ELR (cell line): ENCODE results near the gene ATE1.
"Not testable (repeated sequence)": the region's sequence is repeated elsewhere in the genome, so short reads cannot be mapped to it uniquely, and the experiment has no call there.

Source experiments
- DNase-seq: peaks from one replicate; pipeline ENCODE4 v3.0.0-alpha.2; 2015; ENCODE audit warnings: low read depth

The ATE1 gene

DNA sequence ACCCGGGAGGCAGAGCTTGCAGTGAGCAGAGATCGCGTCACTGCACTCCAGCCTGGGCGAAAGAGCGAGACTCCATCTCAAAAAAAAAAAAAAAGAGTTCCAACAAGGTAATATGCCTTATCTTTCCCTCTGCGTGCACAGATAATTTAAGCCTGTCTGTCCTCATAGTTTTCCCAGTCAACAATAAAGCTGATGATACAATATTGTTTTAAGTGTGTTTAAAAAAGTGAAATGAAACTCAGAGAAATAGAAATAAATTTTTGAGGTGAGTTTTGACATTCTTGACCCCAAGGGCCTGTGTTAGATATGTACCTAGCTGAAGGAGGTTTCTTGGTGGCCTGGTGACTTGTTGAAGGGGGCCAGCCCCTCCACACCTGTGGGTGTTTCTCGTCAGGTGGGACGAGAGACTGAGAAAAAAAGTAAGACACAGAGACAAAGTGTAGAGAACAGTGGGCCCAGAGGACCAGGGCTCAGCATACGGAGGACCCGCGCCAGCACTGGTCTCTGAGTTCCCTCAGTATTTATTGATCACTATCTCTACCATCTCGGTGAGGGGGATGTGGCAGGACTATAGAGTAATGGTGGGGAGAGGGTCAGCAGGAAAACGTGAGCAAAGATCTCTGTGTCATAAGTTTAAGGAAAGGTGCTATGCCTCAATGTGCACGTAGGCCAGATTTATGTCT is 1.9 kb upstream of the ATE1 start:
- not testable (repeated sequence) for DNase-seq

DNA sequence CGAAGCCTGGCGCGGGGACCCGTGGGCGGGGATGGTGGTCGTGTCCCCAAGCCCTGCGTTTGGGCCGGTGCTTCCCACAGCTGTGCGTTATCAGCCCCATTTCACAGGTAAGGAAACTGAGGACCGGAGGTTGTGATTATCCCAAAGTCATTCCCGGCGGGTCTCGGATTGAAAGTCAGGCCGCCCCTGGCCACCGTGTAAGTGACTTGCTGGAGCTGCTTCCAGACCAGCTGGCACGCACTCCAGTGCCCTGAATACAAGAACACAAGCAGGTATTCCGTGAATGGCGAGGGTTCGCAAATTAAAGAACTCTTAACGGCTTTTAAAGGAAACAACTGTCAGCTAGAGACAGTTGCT is 675 bp upstream of the ATE1 start:
- peak; percentile 43 for DNase-seq

DNA sequence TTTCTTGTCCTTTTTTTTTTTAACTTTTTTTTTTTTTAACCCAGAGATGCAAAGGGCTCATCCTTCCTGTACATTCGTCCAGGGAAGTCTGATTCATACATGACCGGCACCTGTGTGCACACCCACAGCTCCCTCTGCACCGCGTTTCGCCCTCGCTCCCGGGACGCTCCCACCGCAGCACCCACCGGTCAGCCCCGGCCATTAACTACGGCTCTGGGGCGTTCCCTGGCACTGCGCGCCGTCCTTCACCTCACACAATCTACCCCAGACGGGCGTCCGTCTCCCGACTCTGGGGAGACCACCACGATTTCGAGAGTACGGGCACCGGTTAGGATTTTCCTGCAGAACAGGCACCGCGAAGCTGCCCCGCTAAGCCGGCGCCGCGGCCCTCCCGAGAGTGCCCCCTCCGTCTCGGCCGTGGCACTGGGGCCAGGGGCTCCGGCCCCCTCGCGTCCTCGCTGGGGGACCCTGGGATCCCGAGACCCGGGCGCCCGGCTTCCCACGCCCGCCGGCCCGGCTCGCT is 452 bp downstream of the ATE1 start:
- DNase-seq: peak; percentile 81

DNA sequence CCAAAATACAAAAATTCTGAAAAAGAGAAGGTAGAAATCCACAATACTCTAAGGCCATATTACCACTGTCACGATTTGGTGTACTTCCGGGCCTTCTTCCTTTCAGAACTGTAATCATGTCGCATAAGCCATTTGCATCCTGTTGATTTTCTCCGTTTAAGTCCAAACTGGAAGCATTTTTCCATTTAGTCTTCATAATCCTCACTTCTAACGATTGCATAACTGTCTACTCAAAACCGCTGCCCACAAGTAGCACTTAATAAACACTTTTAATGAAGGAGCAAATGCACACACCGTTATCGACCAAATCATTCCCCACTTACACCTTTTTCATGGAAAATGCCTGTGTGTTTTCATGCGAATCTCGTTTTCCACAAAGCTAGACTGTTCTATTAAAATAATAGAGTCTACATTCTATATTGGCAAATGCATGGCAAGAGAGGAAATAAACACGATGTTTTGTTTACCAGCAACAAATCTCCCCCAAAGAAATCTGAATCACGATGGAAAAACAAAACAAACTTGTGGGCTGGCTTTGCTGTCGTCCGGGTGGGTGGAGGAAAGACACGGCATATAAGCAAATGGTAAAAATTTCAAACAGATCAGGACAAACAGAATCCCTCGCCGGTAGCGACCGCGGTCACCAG is 1.0 kb downstream of the ATE1 start:
- DNase-seq: peak; percentile 34

DNA sequence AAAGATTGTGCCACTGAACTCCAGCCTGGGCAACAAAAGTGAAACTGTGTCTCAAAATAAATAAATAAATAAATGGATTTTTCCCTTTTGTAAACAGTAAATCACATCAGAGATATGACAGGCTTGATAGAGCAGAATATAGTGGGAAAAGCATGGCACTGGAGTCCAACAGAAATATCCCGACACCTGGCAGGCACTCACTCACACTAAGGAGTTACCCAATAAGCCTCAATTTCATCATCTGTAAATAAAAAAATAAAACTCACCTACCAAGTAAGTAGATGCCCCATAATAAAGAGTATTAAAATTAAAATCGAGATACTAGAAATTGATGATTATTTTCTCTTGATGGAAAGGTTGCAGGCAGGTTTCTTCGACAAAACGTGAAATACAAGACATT is 1.7 kb downstream of the ATE1 start:
- DNase-seq: no peak

DNA sequence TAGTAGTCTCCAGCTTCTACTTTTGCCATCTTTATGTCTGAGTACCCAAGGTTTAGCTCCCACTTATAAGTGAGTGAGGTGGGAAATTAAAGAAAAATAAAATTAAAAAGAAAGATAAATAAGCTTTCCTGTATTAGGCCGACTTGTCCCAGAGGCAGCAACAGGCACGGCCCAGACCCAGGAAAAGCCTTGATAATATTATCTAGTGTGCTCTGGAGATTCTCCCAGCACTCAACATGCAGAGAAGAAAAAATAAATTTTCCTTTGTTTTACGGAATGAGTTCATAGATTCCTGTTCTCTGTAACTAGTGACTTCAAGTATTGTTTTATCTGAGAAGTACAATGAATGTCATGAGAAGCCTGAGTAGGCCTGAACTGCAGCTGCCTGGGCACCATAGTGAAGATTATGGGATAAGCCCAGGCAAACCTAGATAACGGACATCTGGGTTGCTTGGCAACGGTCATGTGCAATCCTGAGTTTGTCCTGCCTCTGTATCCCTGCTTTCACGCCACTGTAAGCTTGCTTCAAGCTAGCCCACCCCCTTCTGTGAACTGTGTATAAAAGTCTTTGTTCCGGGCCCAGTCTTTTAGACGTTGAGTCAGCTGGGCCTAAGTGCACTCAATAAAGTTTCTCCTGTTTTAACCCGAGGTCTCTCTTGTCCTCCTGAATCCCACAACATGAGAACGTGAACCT is 6.4 kb downstream of the ATE1 start:
- no peak for DNase-seq

DNA sequence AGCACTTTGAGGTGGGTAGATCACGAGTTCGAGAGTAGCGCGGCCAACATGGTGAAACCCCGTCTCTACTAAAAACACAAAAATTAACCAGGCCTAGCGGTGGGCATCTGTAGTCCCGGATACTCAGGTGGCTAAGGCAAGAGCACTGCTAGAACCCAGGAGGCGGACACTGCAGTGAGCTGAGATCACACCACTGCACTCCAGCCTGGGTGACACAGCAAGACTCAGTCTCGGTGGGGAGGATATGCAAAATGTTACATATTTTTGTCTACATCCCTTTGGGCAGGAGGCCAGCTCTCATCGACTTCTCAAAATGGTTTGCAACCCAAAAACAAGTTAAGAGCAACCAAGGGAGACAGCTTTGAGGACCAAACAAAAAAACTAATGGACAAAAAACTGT is 8.2 kb downstream of the ATE1 start:
- DNase-seq: no peak

DNA sequence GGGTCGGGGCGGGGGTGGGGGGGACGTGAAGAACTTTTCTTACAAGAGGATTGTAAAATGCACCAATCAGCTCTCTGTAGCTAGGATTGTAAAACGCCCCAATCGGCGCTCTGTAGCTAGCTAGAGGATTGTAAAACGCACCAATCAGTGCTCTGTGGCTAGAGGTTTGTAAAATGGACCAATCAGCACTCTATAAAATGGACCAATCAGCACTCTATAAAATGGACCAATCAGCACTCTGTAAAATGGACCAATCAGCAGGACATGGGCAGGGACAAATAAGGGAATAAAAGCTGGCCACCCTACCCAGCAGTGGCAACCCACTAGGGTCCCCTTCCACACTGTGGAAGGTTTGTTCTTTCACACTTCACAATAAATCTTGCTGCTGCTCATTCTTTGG is 9.0 kb downstream of the ATE1 start:
- not testable (repeated sequence) for DNase-seq

DNA sequence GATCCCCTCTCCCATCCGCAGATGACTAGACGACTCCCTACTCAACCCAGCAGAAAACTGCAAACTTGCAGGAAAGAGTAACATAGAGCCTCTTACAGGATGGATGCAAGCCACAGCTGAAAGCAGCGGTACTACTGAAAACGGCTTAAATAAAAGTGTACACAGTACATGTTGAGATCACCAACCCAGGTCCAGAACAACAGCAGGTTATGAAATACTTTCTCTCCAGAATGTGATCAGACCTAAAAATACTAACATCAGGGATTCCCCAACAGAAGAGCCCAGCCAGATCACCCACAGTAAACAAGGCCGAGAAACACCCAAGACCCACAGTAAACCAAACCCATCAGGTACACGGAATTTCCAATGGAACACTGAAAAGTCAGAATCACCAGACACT is 13.2 kb downstream of the ATE1 start:
- DNase-seq: no peak

DNA sequence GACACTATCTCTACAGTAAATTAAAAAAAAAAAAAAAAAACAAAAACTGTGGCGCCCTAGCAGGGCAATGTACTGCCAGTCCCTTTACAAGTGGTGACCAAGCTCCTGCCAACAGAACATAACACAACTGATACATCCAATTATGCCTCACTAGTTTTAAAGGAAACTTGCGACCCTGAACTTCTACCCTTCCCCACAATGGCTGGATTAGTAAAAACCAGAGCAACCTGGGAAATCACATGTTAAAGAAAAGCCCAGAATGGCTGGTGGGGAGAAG is 16.5 kb downstream of the ATE1 start:
- DNase-seq: no peak

DNA sequence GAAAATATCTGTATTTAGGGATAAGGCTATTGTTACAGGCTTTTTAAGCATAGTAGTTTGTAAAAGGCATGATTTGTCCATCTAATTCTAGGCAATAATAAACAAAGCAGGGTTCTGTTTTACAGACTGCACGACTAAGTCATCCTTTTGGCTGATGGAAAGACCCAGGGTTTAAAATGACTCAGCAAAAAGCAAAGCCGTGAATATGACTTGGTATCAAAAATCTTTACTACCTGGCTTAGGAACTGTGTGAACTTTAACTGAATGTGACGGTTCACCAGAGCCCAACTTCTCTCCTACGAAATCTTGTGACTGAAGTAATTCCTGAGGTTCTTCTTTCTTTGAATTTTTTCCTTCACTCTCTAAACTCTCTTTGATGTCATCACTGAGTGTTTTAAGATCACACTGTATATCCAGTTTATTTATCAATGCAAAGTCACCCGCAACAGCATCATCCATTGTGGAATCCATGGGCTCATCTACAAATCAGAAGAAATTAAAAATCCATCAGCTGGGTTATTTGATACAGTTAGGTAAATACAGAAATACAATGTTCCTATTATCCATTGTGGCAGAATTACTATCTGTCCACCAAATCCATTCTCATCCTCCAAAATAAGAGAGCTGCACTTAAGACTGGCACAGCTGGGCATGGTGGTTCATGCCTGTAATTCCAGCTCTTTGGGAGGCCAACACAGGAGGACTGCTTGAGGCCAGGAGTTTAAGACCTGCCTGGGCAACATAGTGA is 17.0 kb downstream of the ATE1 start:
- DNase-seq: peak; percentile 43

DNA sequence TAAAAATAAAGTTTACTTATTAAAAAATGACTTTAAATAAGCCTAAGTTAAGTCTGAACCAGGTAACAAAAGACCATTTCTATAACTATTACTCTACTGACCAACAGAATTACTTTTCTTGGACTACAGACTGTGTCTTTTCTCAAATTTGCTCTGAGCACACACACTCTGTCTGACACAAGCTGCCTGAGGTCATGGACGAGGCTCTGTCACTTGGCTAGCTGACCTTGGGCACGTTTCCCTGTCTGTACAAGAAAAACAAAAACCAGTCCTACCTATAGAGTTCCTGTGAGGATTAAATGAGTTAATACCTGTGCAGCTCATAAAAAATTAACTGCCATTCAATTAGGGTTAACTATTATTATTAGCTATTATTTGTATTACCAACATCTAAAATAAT is 22.9 kb downstream of the ATE1 start:
- DNase-seq: no peak

DNA sequence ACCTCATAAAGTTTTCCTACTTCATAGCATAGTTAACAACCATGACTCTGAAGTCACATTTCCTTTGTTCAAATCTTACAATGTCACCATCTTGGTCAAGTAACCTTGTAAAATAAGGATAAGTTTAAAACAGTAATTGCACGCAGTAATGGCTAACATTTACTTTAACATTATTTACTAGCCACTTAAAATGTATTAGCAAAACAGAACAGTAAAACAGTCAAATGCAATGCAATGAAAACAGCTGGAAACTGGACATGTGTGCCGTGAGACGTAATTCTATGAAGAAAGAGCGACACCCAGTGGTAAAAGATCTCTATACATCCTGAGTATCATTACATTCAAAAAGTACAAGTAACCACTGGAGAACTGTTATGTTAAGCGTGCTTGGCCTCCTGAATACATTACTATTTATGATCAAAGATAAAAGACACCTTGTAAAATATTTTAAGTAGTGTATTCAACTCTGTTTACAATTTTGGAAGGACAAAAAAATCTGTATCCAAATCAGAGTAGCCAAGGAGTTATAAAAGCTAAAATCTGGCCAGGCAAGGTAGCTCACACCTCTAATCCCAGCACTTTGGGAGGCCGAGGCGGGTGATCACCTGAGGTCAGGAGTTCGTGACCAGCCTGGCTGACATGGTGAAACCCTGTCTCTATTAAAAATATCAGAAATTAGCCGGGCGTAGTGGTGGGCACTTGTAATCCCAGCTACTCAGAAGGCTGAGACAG is 27.2 kb downstream of the ATE1 start:
- peak; percentile 76 for DNase-seq

DNA sequence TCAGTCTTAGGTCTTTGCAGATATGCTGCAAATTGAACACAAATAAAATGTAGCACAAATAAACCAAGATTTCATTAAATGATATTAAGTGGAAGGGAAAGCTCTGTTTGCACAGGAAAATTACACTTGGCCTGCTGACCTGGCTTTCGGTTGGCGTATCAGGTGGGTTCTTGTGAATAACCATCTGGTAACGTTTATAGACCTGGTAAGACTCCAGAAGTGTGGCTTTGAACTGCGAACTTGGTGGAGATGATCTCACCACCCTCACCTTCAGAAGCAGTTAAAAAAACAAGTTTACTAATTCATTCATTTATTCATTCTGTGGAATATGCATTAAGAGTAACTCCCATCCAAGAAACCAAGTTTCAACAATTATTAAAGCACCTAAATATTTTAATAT is 28.1 kb downstream of the ATE1 start:
- no peak for DNase-seq

DNA sequence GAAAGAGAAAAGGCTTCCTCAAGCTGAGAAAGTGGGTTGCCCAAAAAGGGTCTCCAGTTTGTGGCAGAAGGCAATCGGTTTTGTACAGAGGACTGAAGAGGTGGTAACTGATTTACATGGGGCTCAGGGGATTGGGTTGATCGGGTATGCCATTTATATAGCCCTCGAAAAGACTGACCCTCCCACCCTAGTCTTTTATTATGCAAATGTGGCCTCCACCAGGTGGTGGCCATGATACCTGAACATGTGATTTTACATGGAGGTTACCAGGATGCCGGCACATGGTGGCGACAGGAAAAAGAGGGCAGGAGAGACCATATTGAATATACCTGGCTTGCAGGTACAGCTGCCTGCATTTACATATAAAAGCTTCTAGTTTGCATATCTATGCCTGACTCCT is 36.7 kb downstream of the ATE1 start:
- no peak for DNase-seq

DNA sequence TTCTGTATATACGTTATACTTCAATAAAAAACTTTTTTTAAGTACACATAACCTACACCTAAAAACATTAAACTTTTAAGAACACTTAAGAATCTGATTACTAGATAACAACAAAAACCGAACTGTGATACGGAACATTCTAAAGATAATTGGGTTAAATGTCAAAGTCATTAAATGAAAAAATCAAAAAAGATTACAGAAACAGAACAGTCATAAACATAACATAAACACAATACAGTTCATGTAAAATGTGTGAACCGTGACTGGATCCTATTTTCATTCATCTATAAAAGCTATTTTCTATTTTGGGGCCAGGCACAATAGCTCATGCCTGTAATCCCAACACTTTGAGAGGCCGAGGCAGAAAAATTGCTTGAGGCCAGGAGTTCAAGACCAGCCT is 38.6 kb downstream of the ATE1 start:
- no peak for DNase-seq

DNA sequence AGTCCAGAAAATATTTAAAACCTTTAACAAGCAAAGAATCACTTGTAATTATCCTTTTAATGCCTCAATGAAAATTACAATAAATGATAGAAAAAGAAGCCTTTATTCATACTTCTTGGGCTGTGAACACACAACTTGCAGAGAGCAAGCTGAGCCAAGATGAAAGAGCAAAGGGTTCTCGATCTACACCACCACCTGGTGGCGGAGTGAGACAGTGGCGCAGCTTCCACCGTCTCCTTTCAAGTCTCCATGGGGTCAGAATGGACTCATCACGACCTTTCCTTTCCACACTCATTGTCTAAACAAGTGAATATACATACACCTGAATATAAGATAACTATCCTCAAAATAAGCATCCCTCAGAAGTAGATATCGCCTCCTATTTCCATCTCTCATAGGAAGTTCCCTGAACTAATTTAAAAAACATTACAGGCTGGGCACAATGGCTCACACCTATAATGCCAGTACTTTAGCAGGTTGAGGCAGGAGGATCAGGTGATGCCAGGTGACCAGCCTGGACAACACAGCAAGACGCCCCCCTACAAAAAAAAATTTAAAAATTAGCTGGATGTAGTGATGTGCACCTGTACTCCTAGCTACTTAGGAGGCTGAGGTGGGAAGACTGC is 40.7 kb downstream of the ATE1 start:
- DNase-seq: peak; percentile 70

DNA sequence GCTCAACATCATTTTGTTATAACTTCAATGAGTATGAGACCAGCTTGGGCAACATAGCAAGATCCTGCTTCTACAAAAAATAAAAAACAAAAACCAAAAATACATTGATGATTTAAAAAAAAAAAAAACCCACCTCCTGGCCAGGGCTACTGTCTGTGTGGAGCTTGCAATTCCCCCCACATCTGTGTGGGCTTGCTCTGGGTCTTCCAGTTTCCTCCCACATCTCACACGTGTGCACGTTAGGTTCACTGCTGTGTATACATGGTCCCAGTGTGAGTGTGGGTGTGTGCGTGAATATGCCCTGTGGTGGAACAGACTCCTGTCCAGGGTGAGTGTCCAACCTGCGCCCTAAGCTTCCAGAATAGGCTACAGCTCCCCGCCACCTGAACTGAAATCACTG is 41.6 kb downstream of the ATE1 start:
- DNase-seq: no peak

DNA sequence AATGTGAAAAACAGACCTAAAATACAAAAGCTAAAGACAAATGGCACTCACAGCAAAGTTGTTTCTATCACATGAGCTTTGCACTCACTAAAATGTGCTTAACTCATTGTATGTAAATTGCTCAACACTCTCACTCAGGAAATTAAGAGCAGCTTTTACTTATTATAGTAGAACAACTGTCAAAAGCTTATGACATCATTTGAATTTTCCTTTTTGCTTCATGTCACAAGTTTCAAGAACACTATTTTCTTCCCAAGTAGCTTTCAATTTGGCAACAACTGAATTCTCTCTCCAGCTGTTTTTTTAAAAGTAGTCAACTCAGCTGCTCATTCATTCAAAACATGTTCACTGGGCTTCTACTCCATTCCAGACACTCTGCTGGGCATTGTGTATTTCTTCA is 46.9 kb downstream of the ATE1 start:
- DNase-seq: no peak

DNA sequence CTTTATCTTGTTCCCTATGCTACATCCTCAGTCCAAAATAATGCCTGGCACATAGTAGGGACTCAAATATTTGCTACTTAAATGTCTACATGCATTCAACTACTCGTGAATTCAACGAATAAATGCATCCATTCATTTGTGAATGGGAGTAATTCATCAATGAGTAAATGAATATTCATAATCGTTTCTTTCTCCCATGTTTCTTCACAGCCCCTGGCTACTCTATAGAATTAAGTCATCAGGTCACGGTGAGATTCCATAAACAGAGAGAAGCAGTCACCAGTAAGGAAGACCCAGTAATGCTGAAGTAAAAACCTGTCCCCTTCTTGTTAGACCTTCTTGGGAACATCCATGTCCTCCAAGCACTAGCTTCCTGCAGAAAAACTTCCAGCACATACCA is 48.4 kb downstream of the ATE1 start:
- no peak for DNase-seq

DNA sequence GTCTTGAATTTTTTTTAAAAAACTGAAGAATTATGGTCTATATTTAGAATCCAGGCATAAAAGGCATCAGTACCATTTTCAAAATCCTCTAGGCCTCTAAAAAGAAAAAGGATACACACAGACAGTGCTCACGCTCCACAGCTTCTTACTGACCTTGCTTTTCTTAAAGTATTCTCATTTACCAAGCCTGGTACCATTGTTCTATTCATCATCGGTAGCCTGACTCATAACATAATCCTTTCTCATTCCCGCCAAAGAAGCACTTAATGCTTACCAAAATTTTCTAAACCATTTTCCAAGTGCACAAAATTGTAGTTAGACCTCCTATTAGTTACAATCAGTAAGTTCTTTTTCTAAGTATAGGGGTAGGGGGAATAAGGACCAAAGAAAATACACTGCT is 54.6 kb downstream of the ATE1 start:
- no peak for DNase-seq

DNA sequence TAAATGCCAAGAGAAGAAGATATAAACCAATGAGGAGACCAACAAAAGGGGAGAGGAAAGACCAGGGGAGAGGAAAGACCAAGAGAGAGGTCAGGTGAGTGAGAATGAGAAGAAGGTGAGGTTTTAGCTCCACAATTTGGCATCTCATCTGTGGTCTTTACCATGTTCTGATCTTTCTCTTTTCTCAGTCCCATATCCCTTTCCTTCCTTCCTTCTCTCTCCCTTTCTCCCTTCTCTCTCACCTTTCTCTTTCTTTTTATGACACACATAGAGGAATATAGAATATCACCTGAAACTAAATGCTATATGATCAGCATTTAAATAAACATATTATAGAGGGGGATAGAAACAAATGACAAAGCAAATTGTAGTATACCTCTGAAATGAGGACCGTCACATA is 57.4 kb downstream of the ATE1 start:
- DNase-seq: no peak
